NCI-H1436 (cell line): ENCODE results near the gene DDA1.
"Not testable (repeated sequence)": the region's sequence is repeated elsewhere in the genome, so short reads cannot be mapped to it uniquely, and the experiment has no call there.

Experiments used
- DNase-seq: peaks from one replicate; lab custom pipeline; 2025; lab: John Stamatoyannopoulos, UW

The DDA1 gene

DNA sequence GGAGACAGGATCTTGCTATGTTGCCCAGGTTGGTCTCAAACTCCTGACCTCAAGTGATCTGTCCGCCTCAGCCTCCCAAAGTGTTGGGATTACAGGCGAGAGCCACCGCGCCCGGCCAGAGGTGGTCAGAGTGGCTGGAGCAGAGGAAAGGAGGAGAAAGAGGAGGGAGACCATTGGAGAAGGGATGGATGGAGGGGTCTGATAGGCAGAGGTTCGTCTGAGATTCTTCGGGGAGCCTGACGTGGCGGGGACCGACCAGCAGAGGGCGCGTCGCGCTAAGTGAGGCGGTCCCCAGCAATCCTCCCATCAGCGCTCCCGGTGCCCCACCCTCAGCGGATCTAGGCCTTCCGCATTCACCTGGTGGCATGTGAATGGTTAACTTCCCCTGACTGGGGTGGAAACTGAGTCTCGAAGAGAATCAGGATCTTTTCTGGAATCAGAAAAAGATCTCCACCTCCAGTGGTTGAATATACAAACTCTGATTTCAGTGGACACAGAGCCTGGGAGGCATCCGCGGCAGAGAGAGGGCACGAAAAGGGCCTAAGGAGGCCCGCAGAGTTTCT is 36.8 kb downstream of the DDA1 start:
- DNase-seq, result peak; percentile 49

- DNase-seq, result no peak
These were observed 38.0 kb downstream of the DDA1 start for GRCh38 chr19:17347361-17347760.

DNA sequence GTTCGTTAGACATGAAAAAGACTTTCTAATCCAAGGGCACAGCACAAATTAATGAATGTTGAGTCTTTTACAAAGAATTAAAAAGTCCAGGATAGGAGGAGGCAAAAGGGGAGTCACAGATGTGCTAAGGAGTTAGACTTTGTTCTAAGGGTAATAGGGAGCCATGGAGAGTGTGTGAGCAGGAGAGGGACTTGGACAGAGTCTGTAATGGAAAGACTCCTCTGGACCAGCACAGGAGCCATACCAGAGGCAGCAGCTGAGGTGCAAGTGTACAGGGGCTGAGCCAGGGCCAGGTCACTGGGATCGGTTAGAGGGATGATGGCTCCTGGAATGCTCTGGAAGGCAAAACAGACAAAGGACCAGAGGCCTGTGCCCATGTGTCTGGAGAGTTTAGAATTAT is 38.5 kb downstream of the DDA1 start:
- DNase-seq, result no peak

DNA sequence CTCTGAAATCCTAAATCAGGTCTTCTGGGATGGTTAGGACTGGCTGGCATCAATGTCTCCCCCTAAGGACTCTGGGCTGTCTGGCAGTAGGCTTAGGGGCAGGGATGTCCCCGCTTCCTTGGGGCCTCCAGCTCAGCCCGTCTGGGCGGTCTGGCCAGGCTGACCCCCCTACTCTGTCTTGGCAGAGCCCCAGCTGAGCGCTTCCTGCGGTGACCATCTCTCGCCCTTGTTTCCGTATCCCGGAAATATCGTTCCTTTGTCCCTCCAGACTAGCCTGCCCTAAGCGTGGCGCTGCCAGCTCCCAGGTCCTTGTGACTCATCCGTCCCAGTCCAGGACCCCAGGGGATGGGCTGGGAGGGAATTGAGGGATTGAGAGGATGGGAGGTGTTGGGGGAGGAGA is 39.3 kb downstream of the DDA1 start:
- DNase-seq, result no peak

DNA sequence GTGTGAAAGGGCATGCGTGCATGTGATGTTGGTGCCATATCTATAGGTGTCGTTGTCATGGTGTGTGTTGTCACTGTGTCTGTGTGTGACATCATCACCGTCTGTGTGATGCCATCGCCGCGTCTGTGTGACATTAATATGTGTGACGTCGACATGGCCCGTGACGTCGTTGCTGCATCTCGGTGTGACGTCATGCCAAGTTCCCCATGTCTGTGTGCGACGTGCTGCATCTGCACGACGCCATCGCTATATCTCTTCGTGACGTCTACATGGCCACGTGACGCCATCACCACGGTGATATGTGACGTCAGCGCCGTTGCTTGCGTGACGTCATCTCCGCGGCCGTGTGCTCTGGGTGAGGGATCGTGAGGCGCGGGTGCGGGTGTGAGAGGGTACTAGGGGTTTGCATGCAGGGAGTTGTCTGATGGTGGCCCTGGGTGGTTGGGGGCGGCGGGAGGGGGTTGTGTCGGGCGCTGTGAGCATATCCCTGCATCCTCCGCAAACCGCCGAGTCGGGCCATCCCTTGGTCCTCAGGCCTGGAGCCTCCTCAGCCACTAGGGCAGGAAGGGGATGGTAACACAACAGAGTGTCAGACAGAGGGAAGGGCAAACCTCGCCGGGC is 42.6 kb downstream of the DDA1 start:
- no peak for DNase-seq

GRCh38 chr19:17352608-17353280 is 43.4 kb downstream of the DDA1 start:
- DNase-seq, result no peak

DNA sequence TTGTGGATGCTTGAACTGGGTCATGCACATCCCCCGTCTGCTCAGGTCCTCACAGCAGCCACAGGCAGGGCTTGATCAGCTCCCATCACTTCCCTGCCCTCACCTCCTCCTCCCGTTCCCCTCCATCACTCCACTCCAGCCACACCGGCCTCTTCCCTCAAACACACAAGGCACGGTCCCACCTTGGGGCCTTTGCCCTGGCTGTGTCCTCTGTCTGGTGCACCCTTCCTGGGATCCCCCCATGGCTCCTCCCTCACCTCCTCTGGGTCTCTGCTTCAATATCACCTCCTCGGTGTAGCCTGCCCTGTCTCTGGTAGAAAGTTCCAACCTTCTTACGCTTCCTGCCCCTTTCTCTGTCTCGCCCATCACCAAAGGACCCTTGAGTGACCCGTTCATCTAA is 44.0 kb downstream of the DDA1 start:
- no peak for DNase-seq

DNA sequence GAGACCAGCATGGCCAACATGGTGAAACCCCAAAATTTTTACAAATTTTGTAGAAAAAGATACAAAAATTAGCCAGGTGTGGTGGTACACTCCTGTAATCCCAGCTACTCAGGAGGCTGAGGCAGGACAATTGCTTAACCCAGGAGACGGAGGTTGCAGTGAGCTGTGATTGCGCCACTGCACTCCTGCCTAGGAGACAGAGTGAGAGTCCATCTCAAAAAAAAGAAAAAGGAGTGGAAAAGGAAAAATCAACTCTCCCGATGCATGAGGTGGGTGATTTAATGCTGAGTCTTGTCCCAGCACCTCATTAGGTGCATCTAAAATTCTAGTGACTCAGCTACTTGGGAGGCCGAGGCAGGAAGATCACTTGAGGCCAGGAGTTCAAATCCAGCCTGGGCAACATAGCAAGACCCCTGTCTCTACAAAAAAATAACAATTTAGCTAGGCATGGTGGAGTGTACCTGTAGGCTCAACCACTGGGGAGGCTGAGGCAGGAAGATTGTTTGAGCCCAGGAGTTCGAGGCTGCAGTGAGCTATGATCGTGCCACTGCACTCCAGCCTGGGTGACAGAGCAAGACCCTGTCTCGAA is 47.8 kb downstream of the DDA1 start:
- no peak for DNase-seq

GRCh38 chr19:17357724-17358123 is 48.4 kb downstream of the DDA1 start:
- DNase-seq, result no peak

- no peak for DNase-seq
These were observed 49.0 kb downstream of the DDA1 start for GRCh38 chr19:17358395-17358794.

DNA sequence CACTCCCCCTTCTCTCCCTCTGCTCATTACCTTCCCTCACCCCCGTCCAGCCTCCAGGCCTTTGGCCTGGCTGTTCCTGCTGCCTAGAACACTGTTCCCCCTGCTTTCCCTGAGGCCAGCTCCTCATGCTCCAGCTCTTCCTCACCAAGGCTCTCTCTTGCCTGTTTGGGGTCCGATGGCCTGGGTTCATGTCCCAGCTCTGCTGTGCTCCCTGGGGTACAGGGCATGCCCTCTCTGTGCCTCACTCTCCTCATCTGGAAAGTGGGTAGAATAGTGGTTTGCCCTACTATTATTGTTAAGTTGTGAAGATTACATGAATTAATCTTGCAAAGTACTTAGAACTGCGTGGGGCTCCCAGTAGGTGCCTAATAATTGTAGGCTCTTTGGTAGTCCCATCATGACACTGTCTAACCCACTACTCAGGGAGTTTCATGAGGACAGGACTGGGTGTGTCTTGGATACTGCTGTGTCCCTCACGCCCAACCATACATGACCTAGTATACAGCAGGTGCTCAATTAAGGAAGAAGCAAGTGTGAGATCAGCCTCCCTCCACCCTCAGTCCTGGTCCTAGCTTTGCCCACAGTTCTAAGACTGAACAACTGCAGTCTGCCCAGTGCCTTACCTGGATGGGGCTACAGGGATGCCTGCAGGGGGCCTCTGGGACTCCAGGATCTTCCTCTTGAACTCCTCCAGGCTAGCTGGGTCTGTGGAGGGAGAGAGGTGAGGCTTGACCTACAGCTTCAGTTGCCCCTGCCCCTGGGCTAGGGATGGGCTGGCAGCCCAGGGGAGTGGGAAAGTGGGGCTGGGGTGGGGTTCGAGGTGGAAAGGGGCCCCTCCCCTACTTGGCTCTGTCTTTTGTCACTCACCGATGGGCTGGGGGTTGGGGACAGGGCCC is 50.8 kb downstream of the DDA1 start:
- no peak for DNase-seq

DNA sequence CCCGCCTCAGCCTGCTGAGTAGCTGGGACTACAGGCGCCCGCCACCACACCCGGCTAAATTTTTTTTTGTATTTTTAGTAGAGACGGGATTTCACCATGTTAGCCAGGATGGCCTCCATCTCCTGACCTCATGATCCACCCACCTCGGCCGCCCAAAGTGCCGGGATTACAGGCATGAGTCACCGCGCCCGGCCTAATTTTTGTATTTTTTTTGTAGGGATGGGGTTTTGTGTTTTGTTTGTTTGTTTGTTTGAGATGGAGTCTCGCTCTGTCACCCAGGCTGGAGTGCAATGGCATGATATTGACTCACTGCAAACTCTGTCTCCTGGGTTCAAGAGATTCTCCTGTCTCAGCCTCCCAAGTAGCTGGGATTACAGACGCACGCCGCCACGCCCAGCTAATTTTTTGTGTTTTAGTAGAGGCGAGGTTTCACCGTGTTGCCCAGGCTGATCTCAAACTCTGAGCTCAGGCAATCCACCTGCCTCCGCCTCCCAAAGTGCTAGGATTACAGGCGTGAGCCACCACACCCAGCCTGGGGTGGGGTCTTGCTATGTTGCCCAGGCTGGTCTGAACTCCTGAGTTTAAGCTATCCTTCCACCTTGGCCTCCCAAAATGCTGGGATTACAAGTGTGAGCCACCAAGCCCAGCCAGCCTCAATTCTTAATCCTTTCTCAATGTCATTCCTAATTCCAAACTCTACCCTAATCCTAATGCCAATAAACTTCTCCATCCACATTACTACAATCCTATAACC is 54.7 kb downstream of the DDA1 start:
- not testable (repeated sequence) for DNase-seq

DNA sequence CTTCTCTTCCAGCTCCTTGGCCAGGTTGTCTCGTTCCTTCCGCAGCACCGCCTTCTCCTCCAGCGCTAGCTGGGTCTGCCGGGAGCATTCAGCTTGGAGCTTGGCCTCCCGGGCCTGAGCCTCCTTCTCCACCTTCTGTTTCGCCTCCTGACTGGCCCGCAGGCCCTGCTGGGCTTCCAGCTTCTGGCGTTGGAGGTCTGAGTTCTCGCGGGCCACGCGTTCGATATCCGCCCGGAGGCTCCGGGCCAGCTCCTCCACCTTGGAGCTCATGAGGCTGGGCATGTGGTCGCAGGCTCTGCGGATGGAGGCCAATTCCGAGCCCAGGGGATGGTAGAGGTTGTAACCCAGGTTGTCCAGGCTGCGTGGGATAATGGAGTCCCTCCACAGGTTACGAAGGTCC is 56.0 kb downstream of the DDA1 start:
- DNase-seq, result no peak

DNA sequence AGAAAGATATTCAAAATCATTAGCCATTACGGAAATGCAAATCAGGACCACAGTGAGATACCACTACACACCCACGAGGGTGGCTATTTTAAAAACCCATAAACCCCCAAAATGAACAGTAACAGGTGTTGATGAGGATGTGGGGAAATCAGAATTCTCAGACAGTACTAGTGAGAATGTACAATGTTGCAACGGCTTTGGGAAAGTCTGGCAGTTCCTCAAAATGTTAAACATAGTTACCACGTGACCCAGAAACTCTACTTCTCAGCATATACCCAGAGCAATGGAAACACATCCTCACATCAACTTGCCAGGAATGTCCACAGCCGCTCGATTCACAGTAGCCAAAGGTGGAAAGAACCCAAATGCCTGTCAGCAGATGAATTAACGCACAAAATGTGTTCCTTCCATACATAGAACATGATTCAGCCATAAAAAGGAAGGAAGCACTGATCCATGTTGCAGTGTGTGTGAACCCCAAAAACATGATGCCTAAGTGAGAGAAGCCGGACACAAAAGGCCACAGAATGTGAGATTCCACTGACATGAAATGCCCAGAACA is 60.7 kb downstream of the DDA1 start:
- no peak for DNase-seq
